ENCODE measurements around the gene SCNN1B.
"Not testable (repeated sequence)": the region's sequence is repeated elsewhere in the genome, so short reads cannot be mapped to it uniquely, and the experiment has no call there.

SCNN1B gene

GRCh38 chr16:23382279-23382678 is 80.2 kb downstream of the SCNN1B start:
- no peak for DNase-seq

GRCh38 chr16:23383881-23384280 is 81.8 kb downstream of the SCNN1B start:
- no peak for DNase-seq

- no peak for DNase-seq
Measured at GRCh38 chr16:23384878-23385277, 82.8 kb downstream of the SCNN1B start.

GRCh38 chr16:23385441-23385840 is 83.3 kb downstream of the SCNN1B start:
- no peak for DNase-seq

GRCh38 chr16:23387666-23388065 is 85.6 kb downstream of the SCNN1B start:
- no peak for DNase-seq

- no peak for DNase-seq
Measured at GRCh38 chr16:23388786-23389185, 86.7 kb downstream of the SCNN1B start.

- no peak for DNase-seq
Measured at GRCh38 chr16:23389201-23389600, 87.1 kb downstream of the SCNN1B start.

GRCh38 chr16:23389936-23390335 is 87.8 kb downstream of the SCNN1B start:
- DNase-seq = not testable (repeated sequence)

- DNase-seq = no peak
Measured at GRCh38 chr16:23391381-23392222, 89.5 kb downstream of the SCNN1B start.

- DNase-seq = no peak
Measured at GRCh38 chr16:23392223-23392600, 90.1 kb downstream of the SCNN1B start.

GRCh38 chr16:23394141-23394831 is 92.2 kb downstream of the SCNN1B start:
- DNase-seq = no peak

GRCh38 chr16:23395732-23396131 is 93.6 kb downstream of the SCNN1B start:
- no peak for DNase-seq

- DNase-seq = no peak
Measured at GRCh38 chr16:23397464-23397863, 95.4 kb downstream of the SCNN1B start.

- no peak for DNase-seq
Measured at GRCh38 chr16:23398987-23399805, 97.1 kb downstream of the SCNN1B start.

GRCh38 chr16:23400447-23400846 is 98.3 kb downstream of the SCNN1B start:
- DNase-seq = not testable (repeated sequence)

- no peak for DNase-seq
Measured at GRCh38 chr16:23401139-23401538, 99.0 kb downstream of the SCNN1B start.

GRCh38 chr16:23402100-23402499 is 100.0 kb downstream of the SCNN1B start:
- DNase-seq = no peak

- DNase-seq = no peak
Measured at GRCh38 chr16:23403547-23403946, 101.4 kb downstream of the SCNN1B start.

- no peak for DNase-seq
Measured at GRCh38 chr16:23406024-23406423, 103.9 kb downstream of the SCNN1B start.

GRCh38 chr16:23406546-23407240 is 104.6 kb downstream of the SCNN1B start:
- no peak for DNase-seq

- no peak for DNase-seq
Measured at GRCh38 chr16:23407436-23408127, 105.5 kb downstream of the SCNN1B start.

- no peak for DNase-seq
Measured at GRCh38 chr16:23408242-23408822, 106.2 kb downstream of the SCNN1B start.
